T-cell (primary cell): ENCODE measurements around the gene INPP5E. TPM values are rescaled to one million over a fixed set of nuclear protein-coding genes. Genes with fewer than 3 reads are reported as not detected.

Source experiments
- ATAC-seq, 4 experiments: fragments of 200-7000 bp in 3 of 4; fragments of 150-1000 bp in 1 of 4; cut with Tn5 transposase; replicated peaks in 1 of 4; 1 replicate in 3 of 4; 2 replicates in 1 of 4; pipeline ENCODE4 v1.10.0; 2021; ENCODE audit warnings: moderate library complexity in 3 of 4, mild to moderate bottlenecking in 2 of 4, moderate number of reproducible peaks in 1 of 4
- CTCF ChIA-PET, 2 donors: fragments of 300-600 bp; sonication (Branson Sonifier 250); formaldehyde crosslinking; loops; one replicate each; lab custom pipeline; 2022; ENCODE audit warnings: antibody characterized with exemption in 2 of 2; lab: Charles Lee
- POLR2A ChIA-PET, 2 donors: fragments of 300-600 bp; sonication (Branson Sonifier 250); formaldehyde crosslinking; loops; one replicate each; lab custom pipeline; 2022; ENCODE audit warnings: antibody characterized with exemption in 2 of 2; lab: Charles Lee
- DNase-seq, 35 experiments: peaks; one replicate each; pipeline versions ENCODE4 v3.0.0 to v3.0.0-alpha.2; 2013 to 2023
- H3K27ac ChIP-seq: one replicate; pipeline ENCODE4 v1.5.1; 2013; ENCODE audit warnings: low read length
- H3K27me3 ChIP-seq, 2 experiments: replicated peaks in 1 of 2; 1 replicate in 1 of 2; 2 replicates in 1 of 2; pipeline versions ENCODE4 v1.6.1 to v1.7.0; 2013; ENCODE audit warnings: low read length in 1 of 2, mixed read lengths in 1 of 2; ENCODE audit not compliant: control insufficient read depth in 2 of 2, insufficient read depth in 2 of 2; ENCODE audit errors: extremely low read depth in 1 of 2
- H3K36me3 ChIP-seq, 2 donors: 1 replicate in 1 of 2; 2 replicates in 1 of 2; pipeline versions ENCODE4 v1.6.1 to v1.7.0; 2013; ENCODE audit warnings: low read length in 1 of 2; ENCODE audit not compliant: control insufficient read depth in 2 of 2, insufficient read depth in 1 of 2; ENCODE audit errors: extremely low read depth in 1 of 2
- H3K4me1 ChIP-seq, 2 experiments: 1 replicate in 1 of 2; 2 replicates in 1 of 2; pipeline versions ENCODE4 v1.6.1 to v1.7.0; 2013; ENCODE audit warnings: low read length in 2 of 2, mixed read lengths in 1 of 2; ENCODE audit not compliant: insufficient read depth in 2 of 2, control insufficient read depth in 1 of 2; ENCODE audit errors: extremely low read depth in 1 of 2
- H3K4me3 ChIP-seq, 2 donors: 1 replicate in 1 of 2; 2 replicates in 1 of 2; pipeline versions ENCODE4 v1.5.1 to v1.7.0; 2013; ENCODE audit warnings: mild to moderate bottlenecking in 2 of 2, low read length in 1 of 2, moderate library complexity in 1 of 2; ENCODE audit not compliant: control insufficient read depth in 1 of 2; ENCODE audit errors: extremely low read depth in 1 of 2
- H3K9me3 ChIP-seq: 2 replicates; pipeline ENCODE4 v1.7.0; 2013
- H3K27ac Mint-ChIP-seq, 2 donors: one replicate each; pipeline ENCODE4 v1.8.0; 2020 to 2021; ENCODE audit warnings: mild to moderate bottlenecking in 2 of 2, mixed read lengths in 2 of 2
- H3K27me3 Mint-ChIP-seq, 2 donors: one replicate each; pipeline ENCODE4 v1.8.0; 2021 to 2022; ENCODE audit warnings: mixed read lengths in 2 of 2
- H3K36me3 Mint-ChIP-seq: one replicate; pipeline ENCODE4 v1.8.0; 2021; ENCODE audit warnings: mixed read lengths
- H3K4me1 Mint-ChIP-seq, 3 donors: one replicate each; pipeline ENCODE4 v1.8.0; 2020 to 2022; ENCODE audit warnings: mixed read lengths in 3 of 3, mild to moderate bottlenecking in 1 of 3
- H3K4me3 Mint-ChIP-seq, 3 donors: one replicate each; pipeline ENCODE4 v1.8.0; 2020 to 2022; ENCODE audit warnings: mild to moderate bottlenecking in 3 of 3, mixed read lengths in 3 of 3, moderate library complexity in 3 of 3
- H3K9me3 Mint-ChIP-seq, 3 donors: one replicate each; pipeline ENCODE4 v1.8.0; 2020 to 2022; ENCODE audit warnings: mixed read lengths in 3 of 3
- WGBS: methylation state at CpG from one replicate; pipeline ENCODE4 v1.1.5; 2013; ENCODE audit warnings: missing lambda C conversion rate; ENCODE audit not compliant: insufficient coverage; 5-methylcytosine and 5-hydroxymethylcytosine counted together
- total RNA-seq, 35 experiments: library from RNA in 6 of 35; stranded (reverse) in 6 of 35; fragments of 120-200 nt in 1 of 35; gene quantifications; one replicate each; pipeline versions ENCODE4 v1.2.1 to v1.2.4 and lab custom pipeline; 2013 to 2026

INPP5E gene
- total RNA-seq, 5 donors from 2014 or later (not counting 1 experiment from before 2014, with no cell fraction given), result 16.5 to 35.5 (median 31.8) TPM

- POLR2A ChIA-PET, result interaction anchor here in 1 of 2 donors (0.7 kb wide), 1 partner anchor 44 kb away, joined by 8 read pairs; no protein-coding TSS in a partner anchor
- Histone ChIP-seq H3K4me3 (no peak overlapping the region), H3K9me3 (no peaks in the 10 kb centered on the region), H3K27ac (no peak overlapping the region), H3K27me3 (no peaks in the 10 kb centered on the region), H3K4me1 (no peaks in the 10 kb centered on the region), H3K36me3 (peaks cover 32 to 66% of the 10 kb centered on the region in 2 donors)
- Mint-ChIP-seq H3K9me3 (no peaks in the 10 kb centered on the region), H3K4me3 (no peak overlapping the region), H3K27ac (no peak overlapping the region), H3K4me1 (no peaks in the 10 kb centered on the region), H3K27me3 (no peaks in the 10 kb centered on the region), H3K36me3 (peaks cover 34% of the 10 kb centered on the region)
- CTCF ChIA-PET, result interaction anchor here in 1 of 2 donors (0.6 kb wide), 1 partner anchor 24 kb away, joined by 4 read pairs; no protein-coding TSS in a partner anchor
- ATAC-seq, result no peak
- DNase-seq, result no peak
- WGBS, result 93% methylated on average over 21 of the region's 21 CpGs
These were observed 17.9 kb downstream of the INPP5E start for GRCh38 chr9:136421791-136422190.

GRCh38 chr9:136419092-136419420, 20.6 kb downstream of the INPP5E start:
- 97% methylated on average over 12 of the region's 12 CpGs for WGBS
- no peaks in the 10 kb centered on the region for H3K9me3 ChIP-seq
- H3K4me1 ChIP-seq, result no peaks in the 10 kb centered on the region
- H3K27me3 ChIP-seq, result no peaks in the 10 kb centered on the region
- H3K9me3 Mint-ChIP-seq, result no peaks in the 10 kb centered on the region
- H3K36me3 ChIP-seq, result peaks cover 36 to 82% of the 10 kb centered on the region in 2 donors
- no peak overlapping the region for H3K4me3 Mint-ChIP-seq
- no peak overlapping the region for H3K4me3 ChIP-seq
- no peak overlapping the region for H3K27ac Mint-ChIP-seq
- POLR2A ChIA-PET, result interaction anchor here in 1 of 2 donors (0.6 kb wide), 1 partner anchor 23 kb away, joined by 4 read pairs; no protein-coding TSS in a partner anchor
- H3K4me1 Mint-ChIP-seq, result peaks cover 0 to under 1% (median 0%) of the 10 kb centered on the region in 3 donors
- H3K27ac ChIP-seq, result no peak overlapping the region
- no peak for ATAC-seq
- CTCF ChIA-PET, result no interaction called here
- peaks cover 39% of the 10 kb centered on the region for H3K36me3 Mint-ChIP-seq
- H3K27me3 Mint-ChIP-seq, result no peaks in the 10 kb centered on the region
- no peak for DNase-seq

GRCh38 chr9:136418182-136419091, 21.2 kb downstream of the INPP5E start:
- Mint-ChIP-seq H3K27me3 (no peaks in the 10 kb centered on the region), H3K36me3 (peaks cover 45% of the 10 kb centered on the region), H3K4me3 (no peak overlapping the region), H3K27ac (no peak overlapping the region), H3K9me3 (no peaks in the 10 kb centered on the region), H3K4me1 (peaks cover 0 to 3% (median 0%) of the 10 kb centered on the region in 3 donors)
- H3K27ac ChIP-seq, result no peak overlapping the region
- H3K9me3 ChIP-seq, result no peaks in the 10 kb centered on the region
- H3K4me1 ChIP-seq, result no peaks in the 10 kb centered on the region
- no peak for DNase-seq
- ATAC-seq, result no peak
- POLR2A ChIA-PET, result interaction anchor here in 1 of 2 donors (0.7 kb wide), 1 partner anchor 23 kb away, joined by 3 read pairs; no protein-coding TSS in a partner anchor
- H3K27me3 ChIP-seq, result no peaks in the 10 kb centered on the region
- CTCF ChIA-PET, result no interaction called here
- peaks cover 36 to 84% of the 10 kb centered on the region in 2 donors for H3K36me3 ChIP-seq
- no peak overlapping the region for H3K4me3 ChIP-seq
- WGBS, result 95% methylated on average over 48 of the region's 48 CpGs

- H3K4me3 ChIP-seq, result no peak overlapping the region
- no peak overlapping the region for H3K27ac ChIP-seq
- WGBS, result 92% methylated on average over 19 of the region's 19 CpGs
- Mint-ChIP-seq H3K36me3 (peaks cover 41% of the 10 kb centered on the region), H3K27ac (no peak overlapping the region), H3K27me3 (no peaks in the 10 kb centered on the region), H3K4me1 (peaks cover 0 to 10% (median 5%) of the 10 kb centered on the region in 3 donors), H3K4me3 (no peak overlapping the region), H3K9me3 (no peaks in the 10 kb centered on the region)
- POLR2A ChIA-PET, result interaction anchor here (0.6 to 0.8 kb wide), 2 partner anchors 19 to 24 kb away, joined by 3 read pairs; no protein-coding TSS in a partner anchor
- no peak for ATAC-seq
- peaks cover 26 to 80% of the 10 kb centered on the region in 2 donors for H3K36me3 ChIP-seq
- DNase-seq, result no peak
- H3K4me1 ChIP-seq, result no peaks in the 10 kb centered on the region
- H3K9me3 ChIP-seq, result no peaks in the 10 kb centered on the region
- CTCF ChIA-PET, result no interaction called here
- H3K27me3 ChIP-seq, result no peaks in the 10 kb centered on the region
These were observed 22.7 kb downstream of the INPP5E start for GRCh38 chr9:136416914-136417313.

GRCh38 chr9:136416427-136416826, 23.2 kb downstream of the INPP5E start:
- Histone ChIP-seq H3K36me3 (peaks cover 26 to 75% of the 10 kb centered on the region in 2 donors), H3K4me1 (peaks cover 3 to 4% of the 10 kb centered on the region in 2 experiments), H3K27me3 (no peaks in the 10 kb centered on the region), H3K27ac (no peak overlapping the region), H3K4me3 (no peak overlapping the region), H3K9me3 (no peaks in the 10 kb centered on the region)
- WGBS, result 100% methylated on average over 4 of the region's 8 CpGs
- H3K9me3 Mint-ChIP-seq, result no peaks in the 10 kb centered on the region
- ChIA-PET POLR2A (interaction anchor here (0.6 to 0.8 kb wide), 2 partner anchors 20 to 23 kb away, joined by 3 read pairs; no protein-coding TSS in a partner anchor), CTCF (no interaction called here)
- peaks cover 39% of the 10 kb centered on the region for H3K36me3 Mint-ChIP-seq
- no peak overlapping the region for H3K27ac Mint-ChIP-seq
- H3K4me3 Mint-ChIP-seq, result no peak overlapping the region
- H3K4me1 Mint-ChIP-seq, result peaks cover 3 to 14% (median 9%) of the 10 kb centered on the region in 3 donors
- no peaks in the 10 kb centered on the region for H3K27me3 Mint-ChIP-seq
- ATAC-seq (no peak), DNase-seq (no peak)

GRCh38 chr9:136412962-136413361, 26.7 kb downstream of the INPP5E start:
- no peaks in the 10 kb centered on the region for H3K9me3 ChIP-seq
- no peak overlapping the region for H3K4me3 Mint-ChIP-seq
- H3K27me3 Mint-ChIP-seq, result no peaks in the 10 kb centered on the region
- ATAC-seq, result no peak
- H3K36me3 Mint-ChIP-seq, result peaks cover 33% of the 10 kb centered on the region
- H3K4me1 ChIP-seq, result peaks cover 9 to 31% of the 10 kb centered on the region in 2 experiments
- no peak overlapping the region for H3K27ac ChIP-seq
- 93% methylated on average over 9 of the region's 9 CpGs for WGBS
- ChIA-PET CTCF (interaction anchor here in 1 of 2 donors (0.6 kb wide), 1 partner anchor 874 kb away, joined by 3 read pairs; no protein-coding TSS in a partner anchor), POLR2A (interaction anchor here in 1 of 2 donors (1.0 kb wide), 1 partner anchor 53 kb away, joined by 3 read pairs; no protein-coding TSS in a partner anchor)
- H3K27ac Mint-ChIP-seq, result no peak overlapping the region
- H3K9me3 Mint-ChIP-seq, result no peaks in the 10 kb centered on the region
- DNase-seq, result no peak
- H3K36me3 ChIP-seq, result peaks cover 12 to 50% of the 10 kb centered on the region in 2 donors
- peaks cover 31 to 36% (median 33%) of the 10 kb centered on the region in 3 donors for H3K4me1 Mint-ChIP-seq
- no peak overlapping the region for H3K4me3 ChIP-seq
- H3K27me3 ChIP-seq, result no peaks in the 10 kb centered on the region
